ENCODE data around the gene TOR1AIP1.

TOR1AIP1 gene

GRCh38 chr1:179921981-179922872 lies 40.1 kb downstream of the TOR1AIP1 start:
- TF ChIP-seq CTCF (IDR thresholded peaks at IDR 0.05; ENCODE audit: unreplicated experiment in 3 of 3): no peak
- Mint-ChIP-seq H3K9me3 (no peaks in the 10 kb centered on the region), H3K4me3 (no peak overlapping the region), H3K27me3 (ENCODE audit: low read depth) (no peaks in the 10 kb centered on the region), H3K36me3 (ENCODE audit: low read depth) (peaks cover 27% of the 10 kb centered on the region), H3K27ac (peak overlapping the region in 2 of 3 experiments; percentile 2), H3K4me1 (peaks cover 8% of the 10 kb centered on the region)

- Mint-ChIP-seq H3K9me3 (no peaks in the 10 kb centered on the region), H3K36me3 (ENCODE audit: low read depth) (peaks cover 19% of the 10 kb centered on the region), H3K27me3 (ENCODE audit: low read depth) (no peaks in the 10 kb centered on the region), H3K4me1 (peaks cover 8% of the 10 kb centered on the region), H3K27ac (no peak overlapping the region), H3K4me3 (no peak overlapping the region)
- no peak for TF ChIP-seq CTCF (IDR thresholded peaks at IDR 0.05; ENCODE audit: unreplicated experiment in 3 of 3)
These were observed 40.9 kb downstream of the TOR1AIP1 start for GRCh38 chr1:179923029-179923428.

- no peak for TF ChIP-seq CTCF (IDR thresholded peaks at IDR 0.05; ENCODE audit: unreplicated experiment in 3 of 3)
- peaks cover 9% of the 10 kb centered on the region for H3K36me3 Mint-ChIP-seq (ENCODE audit: low read depth)
- no peaks in the 10 kb centered on the region for H3K9me3 Mint-ChIP-seq
- H3K27me3 Mint-ChIP-seq (ENCODE audit: low read depth): no peaks in the 10 kb centered on the region
- peaks cover 8% of the 10 kb centered on the region for H3K4me1 Mint-ChIP-seq
- H3K27ac Mint-ChIP-seq: no peak overlapping the region
- H3K4me3 Mint-ChIP-seq: no peak overlapping the region
These were observed 42.2 kb downstream of the TOR1AIP1 start for GRCh38 chr1:179924268-179924667.

GRCh38 chr1:179925302-179925701 lies 43.2 kb downstream of the TOR1AIP1 start:
- Mint-ChIP-seq H3K27me3 (ENCODE audit: low read depth) (no peaks in the 10 kb centered on the region), H3K4me3 (no peak overlapping the region), H3K27ac (no peak overlapping the region), H3K9me3 (no peaks in the 10 kb centered on the region), H3K36me3 (ENCODE audit: low read depth) (peaks cover 2% of the 10 kb centered on the region), H3K4me1 (peaks cover 13% of the 10 kb centered on the region)
- TF ChIP-seq CTCF (IDR thresholded peaks at IDR 0.05; ENCODE audit: unreplicated experiment in 3 of 3): no peak

GRCh38 chr1:179925922-179926849 lies 44.1 kb downstream of the TOR1AIP1 start:
- H3K9me3 Mint-ChIP-seq: no peaks in the 10 kb centered on the region
- H3K27me3 Mint-ChIP-seq (ENCODE audit: low read depth): no peaks in the 10 kb centered on the region
- no peak overlapping the region for H3K4me3 Mint-ChIP-seq

More at GRCh38 chr1:179925922-179926849, 44.1 kb downstream of the TOR1AIP1 start:
- Mint-ChIP-seq H3K4me1 (peaks cover 20% of the 10 kb centered on the region), H3K36me3 (ENCODE audit: low read depth) (no peaks in the 10 kb centered on the region), H3K27ac (no peak overlapping the region)
- no peak for TF ChIP-seq CTCF (IDR thresholded peaks at IDR 0.05; ENCODE audit: unreplicated experiment in 3 of 3)
